Endothelial cell of umbilical vein (primary cell): ENCODE measurements around the gene CREBL2. TPM values are rescaled to one million over a fixed set of nuclear protein-coding genes. Genes with fewer than 3 reads are reported as not detected.

Source experiments
- BruUV-seq: library from RNA; stranded (reverse); fragments of 400-500 nt; replicated peaks from 2 replicates; lab custom pipeline; 2021; lab: Mats Ljungman, UMichigan
- CTCF ChIA-PET: fragments of 300-600, 350-600 bp; sonication (Branson Sonifier 250); formaldehyde crosslinking; loops from one replicate; lab custom pipeline; 2021; ENCODE audit warnings: antibody characterized with exemption, inconsistent platforms; lab: Charles Lee
- POLR2A ChIA-PET: fragments of 300-600, 350-600 bp; sonication (Branson Sonifier 250); formaldehyde crosslinking; loops from one replicate; lab custom pipeline; 2021; ENCODE audit warnings: antibody characterized with exemption, inconsistent platforms; lab: Charles Lee
- DNase-seq: peaks from one replicate; pipeline ENCODE4 v3.0.0-alpha.2; 2011; ENCODE audit warnings: low read depth, low spot score
- FAIRE-seq: peaks from 2 replicates; lab custom pipeline; 2011; peaks lifted over from hg19 to GRCh38; lab: Jason Lieb, UNC
- H2AFZ ChIP-seq: 2 replicates; pipeline ENCODE4 v1.6.0; 2012; ENCODE audit warnings: low read depth, low read length, control low read depth, inconsistent platforms
- H3K27ac ChIP-seq: 2 replicates; pipeline ENCODE4 v1.5.1; 2011; ENCODE audit warnings: low read depth, mild to moderate bottlenecking, control low read depth, low read length, moderate library complexity; ENCODE audit not compliant: insufficient read depth
- H3K27me3 ChIP-seq, 2 experiments: 2 replicates each; pipeline versions ENCODE4 v1.6.0 to v1.6.1; 2011; ENCODE audit warnings: low read length in 2 of 2, mixed read lengths in 1 of 2; ENCODE audit not compliant: control insufficient read depth in 2 of 2, insufficient read depth in 2 of 2
- H3K36me3 ChIP-seq, 2 experiments: 2 replicates in 1 of 2; 3 replicates in 1 of 2; pipeline ENCODE4 v1.5.1; 2011; ENCODE audit warnings: low read length in 2 of 2, mild to moderate bottlenecking in 1 of 2, moderate library complexity in 1 of 2; ENCODE audit not compliant: control insufficient read depth in 2 of 2, insufficient read depth in 2 of 2; ENCODE audit errors: extremely low read depth in 1 of 2
- H3K4me1 ChIP-seq: 3 replicates; pipeline ENCODE4 v1.5.1; 2011; ENCODE audit warnings: mild to moderate bottlenecking, low read length; ENCODE audit not compliant: control insufficient read depth, insufficient read depth; ENCODE audit errors: extremely low read depth
- H3K4me2 ChIP-seq: 2 replicates; pipeline ENCODE4 v1.6.1; 2011; ENCODE audit warnings: low read length, control low read depth, mixed read lengths; ENCODE audit not compliant: insufficient read depth
- H3K4me3 ChIP-seq, 3 experiments: fragments of 200-600 bp in 1 of 3; sonication (generic), shearing (Covaris generic) in 1 of 3; replicated peaks in 1 of 3; 2 replicates each; pipeline ENCODE4 v1.5.1; 2011 to 2016; ENCODE audit warnings: control low read depth in 3 of 3, low read length in 3 of 3, mild to moderate bottlenecking in 2 of 3, inconsistent platforms in 1 of 3, low read depth in 1 of 3, moderate library complexity in 1 of 3; ENCODE audit not compliant: insufficient read depth in 1 of 3
- H3K79me2 ChIP-seq: 2 replicates; pipeline ENCODE4 v1.6.0; 2012; ENCODE audit warnings: low read length, inconsistent platforms; ENCODE audit not compliant: control insufficient read depth, insufficient read depth
- H3K9ac ChIP-seq: replicated peaks from 2 replicates; pipeline ENCODE3; 2011; ENCODE audit warnings: low read length, control low read depth; ENCODE audit not compliant: insufficient read depth; ENCODE audit errors: extremely low read depth
- H3K9me1 ChIP-seq: replicated peaks from 3 replicates; pipeline ENCODE4 v1.6.0; 2011; ENCODE audit warnings: mild to moderate bottlenecking, low read length; ENCODE audit not compliant: control insufficient read depth, insufficient read depth; ENCODE audit errors: extremely low read depth
- H3K9me3 ChIP-seq: replicated peaks from 2 replicates; pipeline ENCODE4 v1.5.1; 2012; ENCODE audit warnings: low read length, inconsistent platforms; ENCODE audit not compliant: control insufficient read depth, insufficient read depth
- H4K20me1 ChIP-seq: replicated peaks from 2 replicates; pipeline ENCODE3; 2011; ENCODE audit warnings: mild to moderate bottlenecking, low read length; ENCODE audit not compliant: control insufficient read depth, insufficient read depth; ENCODE audit errors: extremely low read depth
- EZH2 ChIP-seq: IDR thresholded peaks from 2 replicates; pipeline ENCODE4 v1.6.1; 2012; ENCODE audit warnings: borderline replicate concordance, low read depth, mild to moderate bottlenecking, moderate library complexity, low read length, inconsistent platforms; ENCODE audit not compliant: severe bottlenecking
- FOS ChIP-seq: IDR thresholded peaks from 2 replicates; pipeline ENCODE4 v1.6.1; 2011; ENCODE audit warnings: mild to moderate bottlenecking, low read length, moderate library complexity, borderline replicate concordance; ENCODE audit not compliant: insufficient read depth
- GATA2 ChIP-seq: IDR thresholded peaks from 2 replicates; pipeline ENCODE4 v1.7.0; 2011; ENCODE audit warnings: low read depth, mild to moderate bottlenecking, moderate library complexity, mixed read lengths, low read length; ENCODE audit not compliant: insufficient read length, insufficient read depth
- JUN ChIP-seq: IDR thresholded peaks from 2 replicates; pipeline ENCODE4 v1.6.1; 2011; ENCODE audit warnings: borderline replicate concordance, low read depth; ENCODE audit not compliant: insufficient read length, insufficient read depth
- MYC ChIP-seq: IDR thresholded peaks from one replicate; pipeline ENCODE4 v1.6.1; 2011; ENCODE audit warnings: mild to moderate bottlenecking, low read depth, low read length
- POLR2A ChIP-seq: IDR thresholded peaks from 2 replicates; pipeline ENCODE4 v1.6.1; 2012; ENCODE audit warnings: low read depth, mild to moderate bottlenecking, control low read depth, low read length
- POLR2AphosphoS5 ChIP-seq: IDR thresholded peaks from 2 replicates; pipeline ENCODE4 v1.6.1; 2012; ENCODE audit warnings: low read depth, mild to moderate bottlenecking, control low read depth, low read length, moderate library complexity; ENCODE audit not compliant: insufficient read depth
- dilution Hi-C: fragments of 300-500 bp; cut with MboI; formaldehyde crosslinking; loops from one replicate; pipeline ENCODE4 v1.15.0; 2019; ENCODE audit warnings: low sequenced_read_pairs; ENCODE audit not compliant: extremely low pct_ligation_motif_present
- intact Hi-C: fragments of 100-400 bp; cut with micrococcal nuclease; formaldehyde crosslinking; loops from one replicate; pipeline ENCODE4 v1.10.0; 2022
- polyA plus RNA-seq, 4 experiments: library from polyadenylated mRNA; depleted of rRNA in 3 of 4; stranded (reverse) in 3 of 4; unstranded in 1 of 4; fragments of >200 nt; gene quantifications; 2 replicates each; pipeline versions ENCODE4 v1.2.1 to v1.2.3, GENCODE V29; 2011 to 2012; ENCODE audit warnings: missing spikeins in 1 of 4
- total RNA-seq: library from RNA; stranded (reverse); gene quantifications from 2 replicates; pipeline ENCODE4 v1.2.3, GENCODE V29; 2021
- TF ChIP-seq, protein P1 (sequence below): IDR thresholded peaks from 2 replicates; pipeline ENCODE4 v1.6.1; 2011; ENCODE audit not compliant: insufficient read depth, insufficient read length
- TF ChIP-seq, protein P2 (sequence below), 2 donors: IDR thresholded peaks; 1 replicate in 1 of 2; 2 replicates in 1 of 2; pipeline ENCODE4 v1.5.1; 2011; ENCODE audit warnings: low read length in 2 of 2, mild to moderate bottlenecking in 2 of 2, moderate library complexity in 2 of 2, control low read depth in 1 of 2, inconsistent platforms in 1 of 2, low read depth in 1 of 2; ENCODE audit not compliant: insufficient read depth in 1 of 2; ENCODE audit errors: extremely low read depth in 1 of 2

The CREBL2 gene
- total and polyA plus RNA-seq, 2 donors (not counting 3 experiments of a cell fraction or from before 2014, with no cell fraction given) = 10.5 to 19.4 TPM

DNA sequence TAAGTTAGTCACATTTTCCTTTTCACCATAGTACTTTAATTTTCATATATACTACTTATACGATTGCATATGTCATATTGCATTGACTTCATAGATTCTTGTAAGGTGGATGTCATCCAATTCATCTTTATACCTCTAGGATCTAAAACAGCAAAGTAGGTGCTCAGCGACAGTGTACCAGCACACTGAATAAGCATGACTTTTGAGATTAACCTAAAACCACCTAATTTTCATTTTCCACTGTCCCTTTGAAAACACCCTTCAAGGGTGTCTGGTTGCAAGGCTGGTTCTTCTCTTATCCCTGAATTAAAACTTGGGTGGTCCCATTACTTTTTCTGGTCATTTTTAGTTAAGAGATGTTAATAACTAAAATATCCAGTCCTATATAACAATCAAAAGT lies 79.9 kb downstream of the CREBL2 start:
- Histone ChIP-seq H3K27me3 (no peaks in the 10 kb centered on the region), H3K27ac (no peak overlapping the region), H3K9ac (no peak overlapping the region), H2AFZ (no peak overlapping the region), H3K4me2 (no peak overlapping the region), H3K4me3 (no peak overlapping the region), H3K79me2 (no peaks in the 10 kb centered on the region), H4K20me1 (no peaks in the 10 kb centered on the region), H3K9me3 (no peaks in the 10 kb centered on the region), H3K36me3 (no peaks in the 10 kb centered on the region), H3K9me1 (no peaks in the 10 kb centered on the region), H3K4me1 (peaks cover 17% of the 10 kb centered on the region)
- ChIA-PET POLR2A (no interaction called here), CTCF (interaction anchor here (1.4 kb wide), 1 partner anchor 315 kb away, joined by 3 read pairs; no protein-coding TSS in a partner anchor)
- intact Hi-C loops = no loop called here
- dilution Hi-C loops = no loop called here
- no TSS peak for BruUV-seq
- TF ChIP-seq FOS (no peak), POLR2A (no peak)
- DNase-seq (no peak), FAIRE-seq (no peak)

DNA sequence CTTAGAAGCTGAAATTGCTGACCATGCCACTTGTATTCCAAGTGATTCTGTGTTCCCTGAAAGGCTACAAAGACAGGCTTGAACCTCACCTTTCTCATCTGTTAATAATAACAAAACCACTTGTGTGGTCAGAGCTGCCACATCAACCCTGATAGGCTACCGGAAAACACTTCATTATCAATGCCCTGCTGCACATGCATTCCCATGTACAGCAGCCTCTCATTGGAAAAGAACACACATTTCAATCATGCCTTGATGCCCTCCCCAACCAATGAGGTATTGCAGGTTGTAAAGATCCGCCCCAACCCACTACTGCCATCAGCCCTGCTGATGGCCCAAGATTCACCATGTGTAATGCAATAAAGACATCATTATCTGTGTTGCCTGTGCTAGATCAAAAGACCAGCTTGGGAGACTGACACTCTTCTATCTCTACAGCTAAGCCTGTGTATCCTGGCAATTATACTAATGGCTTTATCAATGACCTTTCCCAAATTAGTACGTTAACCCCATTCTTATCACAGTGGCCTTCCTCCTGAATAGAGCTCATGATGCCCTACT lies 81.5 kb downstream of the CREBL2 start:
- Histone ChIP-seq H3K9me1 (no peaks in the 10 kb centered on the region), H3K4me1 (peaks cover 19% of the 10 kb centered on the region), H3K27ac (no peak overlapping the region), H3K4me3 (no peak overlapping the region), H3K27me3 (no peaks in the 10 kb centered on the region), H4K20me1 (no peaks in the 10 kb centered on the region), H3K9me3 (no peaks in the 10 kb centered on the region), H3K9ac (no peak overlapping the region), H3K4me2 (no peak overlapping the region), H3K36me3 (no peaks in the 10 kb centered on the region), H3K79me2 (no peaks in the 10 kb centered on the region), H2AFZ (no peak overlapping the region)
- FAIRE-seq (no peak), DNase-seq (no peak)
- intact Hi-C loops = no loop called here
- POLR2A ChIA-PET = no interaction called here
- dilution Hi-C loops = no loop called here
- no peak for TF ChIP-seq EZH2
- TF ChIP-seq GATA2 = no peak
- TF ChIP-seq POLR2AphosphoS5 = no peak
- no peak for TF ChIP-seq POLR2A
- TF ChIP-seq MYC = no peak
- TF ChIP-seq FOS = no peak
- TF ChIP-seq, protein P1, sequence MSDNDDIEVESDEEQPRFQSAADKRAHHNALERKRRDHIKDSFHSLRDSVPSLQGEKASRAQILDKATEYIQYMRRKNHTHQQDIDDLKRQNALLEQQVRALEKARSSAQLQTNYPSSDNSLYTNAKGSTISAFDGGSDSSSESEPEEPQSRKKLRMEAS = no peak
- TF ChIP-seq, protein P2, sequence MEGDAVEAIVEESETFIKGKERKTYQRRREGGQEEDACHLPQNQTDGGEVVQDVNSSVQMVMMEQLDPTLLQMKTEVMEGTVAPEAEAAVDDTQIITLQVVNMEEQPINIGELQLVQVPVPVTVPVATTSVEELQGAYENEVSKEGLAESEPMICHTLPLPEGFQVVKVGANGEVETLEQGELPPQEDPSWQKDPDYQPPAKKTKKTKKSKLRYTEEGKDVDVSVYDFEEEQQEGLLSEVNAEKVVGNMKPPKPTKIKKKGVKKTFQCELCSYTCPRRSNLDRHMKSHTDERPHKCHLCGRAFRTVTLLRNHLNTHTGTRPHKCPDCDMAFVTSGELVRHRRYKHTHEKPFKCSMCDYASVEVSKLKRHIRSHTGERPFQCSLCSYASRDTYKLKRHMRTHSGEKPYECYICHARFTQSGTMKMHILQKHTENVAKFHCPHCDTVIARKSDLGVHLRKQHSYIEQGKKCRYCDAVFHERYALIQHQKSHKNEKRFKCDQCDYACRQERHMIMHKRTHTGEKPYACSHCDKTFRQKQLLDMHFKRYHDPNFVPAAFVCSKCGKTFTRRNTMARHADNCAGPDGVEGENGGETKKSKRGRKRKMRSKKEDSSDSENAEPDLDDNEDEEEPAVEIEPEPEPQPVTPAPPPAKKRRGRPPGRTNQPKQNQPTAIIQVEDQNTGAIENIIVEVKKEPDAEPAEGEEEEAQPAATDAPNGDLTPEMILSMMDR (IDR thresholded peaks at IDR 0.05; ENCODE audit: extremely low read depth in 1 of 2, insufficient read depth in 1 of 2, low read depth in 1 of 2, low read length in 2 of 2) = no peak
- TF ChIP-seq JUN = no peak
- no TSS peak for BruUV-seq
- CTCF ChIA-PET = interaction anchor here (2.1 kb wide), 1 partner anchor 21 kb away, joined by 4 read pairs; no protein-coding TSS in a partner anchor
